ENCODE data around the gene ANKFN1.

DNA sequence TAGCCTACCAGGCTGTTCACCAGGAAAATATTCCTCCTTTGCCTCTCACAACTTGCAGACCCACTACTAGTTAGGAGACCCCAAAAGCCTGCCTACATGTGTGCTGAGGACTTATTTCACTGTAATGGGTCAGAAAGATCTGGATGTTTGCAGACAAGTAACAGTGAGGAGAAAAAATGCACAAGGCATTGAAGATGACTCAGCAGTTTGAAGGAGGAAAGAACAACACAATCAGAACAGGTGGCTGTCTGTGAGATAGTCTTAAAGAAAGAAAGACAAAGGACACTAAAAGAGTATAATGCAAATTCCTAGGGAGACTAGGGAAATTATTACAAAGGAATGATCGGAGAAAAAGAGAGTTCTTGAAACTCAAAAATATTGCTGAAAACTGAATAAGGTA, 69.0 kb downstream of the ANKFN1 start:
- TF ChIP-seq POLR2AphosphoS5 (IDR thresholded peaks at IDR 0.05; ENCODE audit: low read depth, low read length) (no peak), TCF7L2 (IDR thresholded peaks at IDR 0.05; ENCODE audit: low read depth, low read length) (no peak), SIN3A (IDR thresholded peaks at IDR 0.05; ENCODE audit: borderline replicate concordance, insufficient read depth, low read depth, low read length) (no peak)
- TF ChIP-seq, protein P1, sequence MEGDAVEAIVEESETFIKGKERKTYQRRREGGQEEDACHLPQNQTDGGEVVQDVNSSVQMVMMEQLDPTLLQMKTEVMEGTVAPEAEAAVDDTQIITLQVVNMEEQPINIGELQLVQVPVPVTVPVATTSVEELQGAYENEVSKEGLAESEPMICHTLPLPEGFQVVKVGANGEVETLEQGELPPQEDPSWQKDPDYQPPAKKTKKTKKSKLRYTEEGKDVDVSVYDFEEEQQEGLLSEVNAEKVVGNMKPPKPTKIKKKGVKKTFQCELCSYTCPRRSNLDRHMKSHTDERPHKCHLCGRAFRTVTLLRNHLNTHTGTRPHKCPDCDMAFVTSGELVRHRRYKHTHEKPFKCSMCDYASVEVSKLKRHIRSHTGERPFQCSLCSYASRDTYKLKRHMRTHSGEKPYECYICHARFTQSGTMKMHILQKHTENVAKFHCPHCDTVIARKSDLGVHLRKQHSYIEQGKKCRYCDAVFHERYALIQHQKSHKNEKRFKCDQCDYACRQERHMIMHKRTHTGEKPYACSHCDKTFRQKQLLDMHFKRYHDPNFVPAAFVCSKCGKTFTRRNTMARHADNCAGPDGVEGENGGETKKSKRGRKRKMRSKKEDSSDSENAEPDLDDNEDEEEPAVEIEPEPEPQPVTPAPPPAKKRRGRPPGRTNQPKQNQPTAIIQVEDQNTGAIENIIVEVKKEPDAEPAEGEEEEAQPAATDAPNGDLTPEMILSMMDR (IDR thresholded peaks at IDR 0.05): no peak
- TF ChIP-seq, protein P2, sequence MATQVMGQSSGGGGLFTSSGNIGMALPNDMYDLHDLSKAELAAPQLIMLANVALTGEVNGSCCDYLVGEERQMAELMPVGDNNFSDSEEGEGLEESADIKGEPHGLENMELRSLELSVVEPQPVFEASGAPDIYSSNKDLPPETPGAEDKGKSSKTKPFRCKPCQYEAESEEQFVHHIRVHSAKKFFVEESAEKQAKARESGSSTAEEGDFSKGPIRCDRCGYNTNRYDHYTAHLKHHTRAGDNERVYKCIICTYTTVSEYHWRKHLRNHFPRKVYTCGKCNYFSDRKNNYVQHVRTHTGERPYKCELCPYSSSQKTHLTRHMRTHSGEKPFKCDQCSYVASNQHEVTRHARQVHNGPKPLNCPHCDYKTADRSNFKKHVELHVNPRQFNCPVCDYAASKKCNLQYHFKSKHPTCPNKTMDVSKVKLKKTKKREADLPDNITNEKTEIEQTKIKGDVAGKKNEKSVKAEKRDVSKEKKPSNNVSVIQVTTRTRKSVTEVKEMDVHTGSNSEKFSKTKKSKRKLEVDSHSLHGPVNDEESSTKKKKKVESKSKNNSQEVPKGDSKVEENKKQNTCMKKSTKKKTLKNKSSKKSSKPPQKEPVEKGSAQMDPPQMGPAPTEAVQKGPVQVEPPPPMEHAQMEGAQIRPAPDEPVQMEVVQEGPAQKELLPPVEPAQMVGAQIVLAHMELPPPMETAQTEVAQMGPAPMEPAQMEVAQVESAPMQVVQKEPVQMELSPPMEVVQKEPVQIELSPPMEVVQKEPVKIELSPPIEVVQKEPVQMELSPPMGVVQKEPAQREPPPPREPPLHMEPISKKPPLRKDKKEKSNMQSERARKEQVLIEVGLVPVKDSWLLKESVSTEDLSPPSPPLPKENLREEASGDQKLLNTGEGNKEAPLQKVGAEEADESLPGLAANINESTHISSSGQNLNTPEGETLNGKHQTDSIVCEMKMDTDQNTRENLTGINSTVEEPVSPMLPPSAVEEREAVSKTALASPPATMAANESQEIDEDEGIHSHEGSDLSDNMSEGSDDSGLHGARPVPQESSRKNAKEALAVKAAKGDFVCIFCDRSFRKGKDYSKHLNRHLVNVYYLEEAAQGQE (IDR thresholded peaks at IDR 0.05; ENCODE audit: insufficient read depth in 1 of 2, low read depth in 2 of 2, low read length in 1 of 2): no peak
